WTC11 (cell line): Measurements from ENCODE around the gene CHST13.

Experiments
- ARID4B ChIP-seq: sonication (generic); formaldehyde crosslinking; IDR thresholded peaks from 2 replicates; pipeline ENCODE4 v1.8.0; 2023; ENCODE audit warnings: missing genetic modification reagents, mild to moderate bottlenecking, borderline replicate concordance
- CBFB ChIP-seq: sonication (generic); formaldehyde crosslinking; IDR thresholded peaks from 2 replicates; pipeline ENCODE4 v1.8.1; 2022; ENCODE audit warnings: mild to moderate bottlenecking, low read depth, missing genetic modification reagents
- CTCF ChIP-seq: fragments of 200-600 bp; IDR thresholded peaks from 2 replicates; pipeline ENCODE4 v1.8.0; 2022; ENCODE audit warnings: antibody characterized with exemption
- MAX ChIP-seq: sonication (generic); formaldehyde crosslinking; IDR thresholded peaks from 2 replicates; pipeline ENCODE4 v1.8.0; 2022; ENCODE audit warnings: mild to moderate bottlenecking, missing genetic modification reagents
- PREB ChIP-seq: sonication (generic); formaldehyde crosslinking; IDR thresholded peaks from 2 replicates; pipeline ENCODE4 v1.8.1; 2022; ENCODE audit warnings: mild to moderate bottlenecking, missing genetic modification reagents, moderate library complexity, borderline replicate concordance
- SP1 ChIP-seq: sonication (generic); formaldehyde crosslinking; conservative IDR thresholded peaks from 2 replicates; pipeline ENCODE4 v1.8.1; 2022; ENCODE audit warnings: missing genetic modification reagents
- USF1 ChIP-seq: sonication (generic); formaldehyde crosslinking; IDR thresholded peaks from 2 replicates; pipeline ENCODE4 v1.8.0; 2022; ENCODE audit warnings: mild to moderate bottlenecking, missing genetic modification reagents
- ZNF263 ChIP-seq: sonication (generic); formaldehyde crosslinking; IDR thresholded peaks from 2 replicates; pipeline ENCODE4 v1.8.1; 2022; ENCODE audit warnings: low read depth, mild to moderate bottlenecking, moderate library complexity, missing genetic modification reagents
- ZNF281 ChIP-seq: sonication (generic); formaldehyde crosslinking; IDR thresholded peaks from 2 replicates; pipeline ENCODE4 v1.8.0; 2023; ENCODE audit warnings: mild to moderate bottlenecking, missing genetic modification reagents
- ZNF425 ChIP-seq: fragments of 250-450 bp; sonication (Bioruptor Pico); conservative IDR thresholded peaks from 2 replicates; pipeline ENCODE4 v1.9.0; 2021; ENCODE audit warnings: mild to moderate bottlenecking

- TF ChIP-seq ZNF281 (CRISPR knock-in tag) (no peak), ARID4B (CRISPR knock-in tag) (no peak), CTCF (no peak), CBFB (CRISPR knock-in tag) (no peak), SP1 (CRISPR knock-in tag) (no peak), ZNF263 (no peak), PREB (CRISPR knock-in tag) (no peak), ZNF425 (CRISPR knock-in tag) (no peak), MAX (CRISPR knock-in tag) (no peak), USF1 (no peak)
These were observed 5.0 kb downstream of the CHST13 start for GRCh38 chr3:126528800-126529541.
